ENCODE measurements around the gene MINDY4. TPM values are rescaled to one million over a fixed set of nuclear protein-coding genes. Genes with fewer than 3 reads are reported as not detected.

The MINDY4 gene
- total and polyA plus RNA-seq, 2 donors (not counting 1 experiment from before 2014, with no cell fraction given), result 6.1 to 6.3 TPM

DNA sequence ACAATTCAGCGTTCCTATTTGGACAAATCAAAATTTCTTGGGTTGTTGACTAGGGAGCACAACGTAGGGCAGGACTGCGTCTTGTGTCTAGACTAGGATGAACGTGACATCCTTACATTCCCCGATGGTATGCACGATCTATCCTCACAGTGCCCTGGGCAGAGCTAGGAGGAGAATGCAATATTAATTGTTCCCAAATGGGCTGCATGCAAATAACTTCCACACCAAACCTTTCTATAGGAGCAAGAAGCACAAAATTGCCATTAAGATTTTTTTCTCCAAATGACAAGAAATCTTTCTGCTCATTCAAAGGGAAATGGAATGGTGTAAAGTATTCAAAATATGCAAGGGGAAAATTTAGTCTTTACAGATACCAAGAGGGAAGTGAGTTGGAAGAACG is 119.0 kb downstream of the MINDY4 start:
- Histone ChIP-seq H3K9ac (ENCODE audit: insufficient read depth, low read length) (no peak overlapping the region), H3K9me3 (ENCODE audit: control insufficient read depth, insufficient read depth, low read depth, low read length) (no peaks in the 10 kb centered on the region), H3K4me2 (ENCODE audit: extremely low read depth, insufficient read depth, low read length) (no peak overlapping the region), H2AFZ (ENCODE audit: low read length) (no peak overlapping the region), H4K20me1 (ENCODE audit: control insufficient read depth, extremely low read depth, insufficient read depth, low read length) (no peaks in the 10 kb centered on the region), H3K4me1 (ENCODE audit: control insufficient read depth, extremely low read depth, insufficient read depth, low read length) (peaks cover 22% of the 10 kb centered on the region), H3K36me3 (ENCODE audit: control insufficient read depth, insufficient read depth, low read length) (no peaks in the 10 kb centered on the region), H3K27me3 (ENCODE audit: control insufficient read depth, insufficient read depth, low read length) (no peaks in the 10 kb centered on the region), H3K79me2 (ENCODE audit: control insufficient read depth, insufficient read depth, low read length) (no peaks in the 10 kb centered on the region), H3K27ac (ENCODE audit: insufficient read depth, low read length) (no peak overlapping the region), H3K4me3 (replicated peaks in 1 of 4; ENCODE audit: control extremely low read depth in 1 of 4, insufficient read depth in 1 of 4, low read depth in 3 of 4, low read length in 4 of 4) (no peak overlapping the region)
- TF ChIP-seq, protein P1, sequence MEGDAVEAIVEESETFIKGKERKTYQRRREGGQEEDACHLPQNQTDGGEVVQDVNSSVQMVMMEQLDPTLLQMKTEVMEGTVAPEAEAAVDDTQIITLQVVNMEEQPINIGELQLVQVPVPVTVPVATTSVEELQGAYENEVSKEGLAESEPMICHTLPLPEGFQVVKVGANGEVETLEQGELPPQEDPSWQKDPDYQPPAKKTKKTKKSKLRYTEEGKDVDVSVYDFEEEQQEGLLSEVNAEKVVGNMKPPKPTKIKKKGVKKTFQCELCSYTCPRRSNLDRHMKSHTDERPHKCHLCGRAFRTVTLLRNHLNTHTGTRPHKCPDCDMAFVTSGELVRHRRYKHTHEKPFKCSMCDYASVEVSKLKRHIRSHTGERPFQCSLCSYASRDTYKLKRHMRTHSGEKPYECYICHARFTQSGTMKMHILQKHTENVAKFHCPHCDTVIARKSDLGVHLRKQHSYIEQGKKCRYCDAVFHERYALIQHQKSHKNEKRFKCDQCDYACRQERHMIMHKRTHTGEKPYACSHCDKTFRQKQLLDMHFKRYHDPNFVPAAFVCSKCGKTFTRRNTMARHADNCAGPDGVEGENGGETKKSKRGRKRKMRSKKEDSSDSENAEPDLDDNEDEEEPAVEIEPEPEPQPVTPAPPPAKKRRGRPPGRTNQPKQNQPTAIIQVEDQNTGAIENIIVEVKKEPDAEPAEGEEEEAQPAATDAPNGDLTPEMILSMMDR (conservative IDR thresholded peaks at IDR 0.05 in 1 of 2, IDR thresholded peaks at IDR 0.05 in 1 of 2; ENCODE audit: low read depth in 1 of 2, low read length in 2 of 2), result no peak
- no peak for TF ChIP-seq EZH2 (IDR thresholded peaks at IDR 0.05; ENCODE audit: low read length, missing control alignments)
- no peak for DNase-seq (ENCODE audit: low read depth in 2 of 2)

DNA sequence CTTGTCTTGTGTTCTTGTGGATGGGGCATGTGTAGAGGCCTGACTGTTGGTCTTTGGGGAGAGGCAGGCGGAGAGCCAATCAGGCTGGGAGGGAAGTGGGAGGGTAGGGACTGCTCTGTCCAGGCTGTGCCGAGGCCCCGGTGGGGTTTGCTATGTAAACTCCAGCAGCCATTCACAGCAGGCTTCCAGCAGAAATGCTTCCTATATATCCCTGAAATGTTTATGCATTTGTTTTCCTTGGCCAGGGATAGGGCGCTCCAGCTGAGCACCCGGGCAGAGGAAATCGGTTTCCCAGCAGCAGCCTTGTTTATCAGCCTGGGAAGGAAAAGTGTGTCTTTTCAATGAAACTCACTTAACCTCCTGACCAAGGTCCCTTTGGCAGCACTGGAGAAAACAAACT is 122.1 kb downstream of the MINDY4 start:
- Histone ChIP-seq H3K9me3 (ENCODE audit: control insufficient read depth, insufficient read depth, low read depth, low read length) (no peaks in the 10 kb centered on the region), H4K20me1 (ENCODE audit: control insufficient read depth, extremely low read depth, insufficient read depth, low read length) (no peaks in the 10 kb centered on the region), H2AFZ (ENCODE audit: low read length) (no peak overlapping the region), H3K9ac (ENCODE audit: insufficient read depth, low read length) (no peak overlapping the region), H3K4me2 (ENCODE audit: extremely low read depth, insufficient read depth, low read length) (no peak overlapping the region), H3K36me3 (ENCODE audit: control insufficient read depth, insufficient read depth, low read length) (no peaks in the 10 kb centered on the region), H3K4me1 (ENCODE audit: control insufficient read depth, extremely low read depth, insufficient read depth, low read length) (peaks cover 16% of the 10 kb centered on the region), H3K27me3 (ENCODE audit: control insufficient read depth, insufficient read depth, low read length) (no peaks in the 10 kb centered on the region), H3K4me3 (replicated peaks in 1 of 4; ENCODE audit: control extremely low read depth in 1 of 4, insufficient read depth in 1 of 4, low read depth in 3 of 4, low read length in 4 of 4) (no peak overlapping the region), H3K79me2 (ENCODE audit: control insufficient read depth, insufficient read depth, low read length) (no peaks in the 10 kb centered on the region), H3K27ac (ENCODE audit: insufficient read depth, low read length) (no peak overlapping the region)
- DNase-seq (ENCODE audit: low read depth in 2 of 2), result peak; percentile 43 to 78
- TF ChIP-seq, protein P1 (conservative IDR thresholded peaks at IDR 0.05 in 1 of 2, IDR thresholded peaks at IDR 0.05 in 1 of 2; ENCODE audit: low read depth in 1 of 2, low read length in 2 of 2), result no peak
- TF ChIP-seq EZH2 (IDR thresholded peaks at IDR 0.05; ENCODE audit: low read length, missing control alignments), result no peak

DNA sequence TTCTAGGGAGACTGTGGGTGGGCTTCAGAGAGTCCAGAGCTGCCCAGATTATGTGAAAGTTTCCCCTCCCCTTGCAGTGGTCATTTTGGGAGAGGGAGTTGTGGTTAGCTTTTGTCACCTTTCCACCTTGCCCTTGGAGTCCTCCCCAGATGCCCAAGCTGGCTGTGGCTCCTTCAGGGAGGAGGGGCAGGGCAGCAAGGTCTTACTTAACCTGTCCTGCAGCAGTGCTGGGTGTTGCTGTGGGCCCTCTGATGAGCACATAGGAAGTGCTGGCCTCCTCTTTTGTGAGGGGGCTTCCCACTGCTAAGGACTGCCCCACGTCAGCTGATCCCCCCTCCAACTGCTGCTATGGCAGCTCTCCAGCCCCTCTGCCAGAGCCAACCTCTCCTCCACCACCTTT is 122.8 kb downstream of the MINDY4 start:
- Histone ChIP-seq H3K4me2 (ENCODE audit: extremely low read depth, insufficient read depth, low read length) (no peak overlapping the region), H3K36me3 (ENCODE audit: control insufficient read depth, insufficient read depth, low read length) (no peaks in the 10 kb centered on the region), H3K4me3 (replicated peaks in 1 of 4; ENCODE audit: control extremely low read depth in 1 of 4, insufficient read depth in 1 of 4, low read depth in 3 of 4, low read length in 4 of 4) (no peak overlapping the region), H2AFZ (ENCODE audit: low read length) (no peak overlapping the region), H3K79me2 (ENCODE audit: control insufficient read depth, insufficient read depth, low read length) (no peaks in the 10 kb centered on the region), H3K9me3 (ENCODE audit: control insufficient read depth, insufficient read depth, low read depth, low read length) (no peaks in the 10 kb centered on the region), H3K27ac (ENCODE audit: insufficient read depth, low read length) (no peak overlapping the region), H3K27me3 (ENCODE audit: control insufficient read depth, insufficient read depth, low read length) (no peaks in the 10 kb centered on the region), H3K9ac (ENCODE audit: insufficient read depth, low read length) (no peak overlapping the region), H4K20me1 (ENCODE audit: control insufficient read depth, extremely low read depth, insufficient read depth, low read length) (no peaks in the 10 kb centered on the region), H3K4me1 (ENCODE audit: control insufficient read depth, extremely low read depth, insufficient read depth, low read length) (peaks cover 14% of the 10 kb centered on the region)
- DNase-seq (ENCODE audit: low read depth in 2 of 2), result no peak
- TF ChIP-seq, protein P1 (conservative IDR thresholded peaks at IDR 0.05 in 1 of 2, IDR thresholded peaks at IDR 0.05 in 1 of 2; ENCODE audit: low read depth in 1 of 2, low read length in 2 of 2), result no peak
- no peak for TF ChIP-seq EZH2 (IDR thresholded peaks at IDR 0.05; ENCODE audit: low read length, missing control alignments)
